GM12878 (cell line): Measurements from ENCODE around the gene FUT6. TPM values are rescaled to one million over a fixed set of nuclear protein-coding genes. Genes with fewer than 3 reads are reported as not detected.
A peak's percentile ranks its signal among the peaks of the same experiment; 100 is the strongest.

Source experiments
- BCLAF1 ChIP-seq: fragments of 450-650 bp; IDR thresholded peaks from 2 replicates; pipeline ENCODE4 v1.6.1; 2017; ENCODE audit warnings: antibody characterized with exemption, mild to moderate bottlenecking, moderate library complexity
- BMI1 ChIP-seq: fragments of 450-650 bp; IDR thresholded peaks from 2 replicates; pipeline ENCODE4 v1.6.1; 2016; ENCODE audit warnings: mild to moderate bottlenecking, moderate library complexity, borderline replicate concordance
- DPF2 ChIP-seq: fragments of 450-650 bp; IDR thresholded peaks from 2 replicates; pipeline ENCODE4 v1.6.1; 2017; ENCODE audit warnings: mild to moderate bottlenecking
- ETV6 ChIP-seq, 2 experiments: fragments of 450-650 bp in 1 of 2; IDR thresholded peaks in 1 of 2; conservative IDR thresholded peaks in 1 of 2; 2 replicates each; pipeline ENCODE4 v1.6.1; 2014; ENCODE audit warnings: antibody characterized with exemption in 1 of 2, borderline replicate concordance in 1 of 2, low read depth in 1 of 2, mild to moderate bottlenecking in 1 of 2, moderate library complexity in 1 of 2
- EZH2 ChIP-seq: IDR thresholded peaks from 2 replicates; pipeline ENCODE4 v1.6.1; 2012; ENCODE audit warnings: low read depth, mild to moderate bottlenecking, control low read depth, inconsistent platforms, low read length, borderline replicate concordance; ENCODE audit not compliant: control insufficient read depth
- HSF1 ChIP-seq: fragments of 150-350 bp; IDR thresholded peaks from 2 replicates; pipeline ENCODE4 v1.6.1; 2014; ENCODE audit warnings: mild to moderate bottlenecking, low read depth, low read length
- IKZF2 ChIP-seq, 2 experiments: fragments of 450-650 bp; IDR thresholded peaks; 2 replicates each; pipeline ENCODE4 v1.6.1; 2017; ENCODE audit warnings: mild to moderate bottlenecking in 2 of 2, moderate library complexity in 2 of 2
- IRF3 ChIP-seq: fragments of 450-650 bp; IDR thresholded peaks from 2 replicates; pipeline ENCODE4 v1.6.1; 2014; ENCODE audit warnings: mild to moderate bottlenecking
- KLF5 ChIP-seq: fragments of 450-650 bp; IDR thresholded peaks from 2 replicates; pipeline ENCODE4 v1.6.1; 2014; ENCODE audit warnings: mild to moderate bottlenecking; ENCODE audit not compliant: partially characterized antibody
- MEF2B ChIP-seq: fragments of 450-650 bp; IDR thresholded peaks from 2 replicates; pipeline ENCODE4 v1.6.1; 2018; ENCODE audit warnings: mild to moderate bottlenecking, moderate library complexity; ENCODE audit not compliant: partially characterized antibody, poor library complexity, severe bottlenecking
- MLLT1 ChIP-seq: fragments of 450-650 bp; IDR thresholded peaks from 2 replicates; pipeline ENCODE4 v1.6.1; 2016; ENCODE audit warnings: mild to moderate bottlenecking
- MYB ChIP-seq: fragments of 150-350 bp; IDR thresholded peaks from 2 replicates; pipeline ENCODE4 v1.6.1; 2014; ENCODE audit warnings: mild to moderate bottlenecking, low read depth, low read length, borderline replicate concordance
- NFXL1 ChIP-seq: fragments of 450-650 bp; IDR thresholded peaks from 2 replicates; pipeline ENCODE4 v1.6.1; 2017; ENCODE audit warnings: antibody characterized with exemption, mild to moderate bottlenecking, borderline replicate concordance
- POLR2AphosphoS2 ChIP-seq: IDR thresholded peaks from 2 replicates; pipeline ENCODE4 v1.6.1; 2011; ENCODE audit warnings: low read depth, mild to moderate bottlenecking, low read length, improper control_type of control experiment, moderate library complexity
- RCOR1 ChIP-seq: conservative IDR thresholded peaks from 2 replicates; pipeline ENCODE4 v1.6.1; 2012; ENCODE audit warnings: low read depth, low read length, improper control_type of control experiment
- RELA ChIP-seq: fragments of 450-650 bp; IDR thresholded peaks from 2 replicates; pipeline ENCODE4 v1.8.0; 2014; ENCODE audit warnings: borderline replicate concordance; ENCODE audit not compliant: partially characterized antibody
- SKIL ChIP-seq: fragments of 450-650 bp; IDR thresholded peaks from 2 replicates; pipeline ENCODE4 v1.6.1; 2017; ENCODE audit warnings: mild to moderate bottlenecking, low read depth, inconsistent platforms; ENCODE audit not compliant: poor library complexity, severe bottlenecking
- SREBF1 ChIP-seq: IDR thresholded peaks from 2 replicates; pipeline ENCODE4 v1.6.1; 2012; ENCODE audit warnings: mild to moderate bottlenecking, low read length
- TCF7 ChIP-seq: IDR thresholded peaks from 2 replicates; pipeline ENCODE4 v1.6.1; 2014; ENCODE audit warnings: antibody characterized with exemption, borderline replicate concordance
- ZNF217 ChIP-seq: fragments of 450-650 bp; IDR thresholded peaks from 2 replicates; pipeline ENCODE4 v1.6.1; 2017; ENCODE audit warnings: antibody characterized with exemption, mild to moderate bottlenecking
- ZNF384 ChIP-seq: IDR thresholded peaks from 2 replicates; pipeline ENCODE4 v1.6.1; 2012; ENCODE audit warnings: low read depth, mild to moderate bottlenecking, low read length, improper control_type of control experiment, borderline replicate concordance
- polyA plus RNA-seq, 11 experiments: library from polyadenylated mRNA; depleted of rRNA in 4 of 11; unstranded in 6 of 11; stranded (reverse) in 5 of 11; fragments of >200 nt; fragmentation: Nextera tagmentation in 4 of 11; fragmentation: Illumina TruSeq in 1 of 11; extraction: Ambion mirVana in 4 of 11; extraction: Trizol in 1 of 11; gene quantifications; 1 replicate in 1 of 11; 2 replicates in 10 of 11; pipeline versions ENCODE4 v1.2.1 to v1.2.3, GENCODE V29; 2011 to 2016; ENCODE audit warnings: inconsistent platforms in 2 of 11, missing spikeins in 2 of 11, low read depth in 1 of 11
- total RNA-seq, 4 experiments: library from RNA; depleted of rRNA in 3 of 4; stranded (reverse); fragments of >200 nt in 3 of 4; fragmentation: Illumina TruSeq in 1 of 4; extraction: Trizol in 1 of 4; gene quantifications; 2 replicates each; pipeline versions ENCODE4 v1.2.1 to v1.2.3, GENCODE V29; 2013 to 2021

FUT6 gene
- total and polyA plus RNA-seq, 10 of the 15 experiments (the other 5 are each of a cell fraction or from before 2014, with no cell fraction given) = not detected

GRCh38 chr19:5803752-5804515 is 35.6 kb downstream of the FUT6 start (continued):
- no peak for TF ChIP-seq IKZF2 (IDR thresholded peaks at IDR 0.05)
- no peak for TF ChIP-seq BMI1
- no peak for TF ChIP-seq MEF2B
- TF ChIP-seq IRF3 = no peak
- no peak for TF ChIP-seq ETV6 (conservative IDR thresholded peaks at IDR 0.05 in 1 of 2, IDR thresholded peaks at IDR 0.05 in 1 of 2; ENCODE audit: borderline replicate concordance in 1 of 2, low read depth in 1 of 2)
- TF ChIP-seq ZNF384 = no peak
- TF ChIP-seq RCOR1 = no peak
- no peak for TF ChIP-seq TCF7
- TF ChIP-seq ZNF217 = no peak
- TF ChIP-seq MYB = no peak
- no peak for TF ChIP-seq NFXL1
- no peak for TF ChIP-seq MLLT1
- no peak for TF ChIP-seq SKIL
- no peak for TF ChIP-seq EZH2
- peak; percentile 74 for TF ChIP-seq RELA
- TF ChIP-seq HSF1 = no peak
- no peak for TF ChIP-seq KLF5
- TF ChIP-seq POLR2AphosphoS2 = no peak
- TF ChIP-seq DPF2 = no peak
- TF ChIP-seq SREBF1 = no peak
- TF ChIP-seq BCLAF1 = no peak
